ENCODE data around the gene PYURF.

DNA sequence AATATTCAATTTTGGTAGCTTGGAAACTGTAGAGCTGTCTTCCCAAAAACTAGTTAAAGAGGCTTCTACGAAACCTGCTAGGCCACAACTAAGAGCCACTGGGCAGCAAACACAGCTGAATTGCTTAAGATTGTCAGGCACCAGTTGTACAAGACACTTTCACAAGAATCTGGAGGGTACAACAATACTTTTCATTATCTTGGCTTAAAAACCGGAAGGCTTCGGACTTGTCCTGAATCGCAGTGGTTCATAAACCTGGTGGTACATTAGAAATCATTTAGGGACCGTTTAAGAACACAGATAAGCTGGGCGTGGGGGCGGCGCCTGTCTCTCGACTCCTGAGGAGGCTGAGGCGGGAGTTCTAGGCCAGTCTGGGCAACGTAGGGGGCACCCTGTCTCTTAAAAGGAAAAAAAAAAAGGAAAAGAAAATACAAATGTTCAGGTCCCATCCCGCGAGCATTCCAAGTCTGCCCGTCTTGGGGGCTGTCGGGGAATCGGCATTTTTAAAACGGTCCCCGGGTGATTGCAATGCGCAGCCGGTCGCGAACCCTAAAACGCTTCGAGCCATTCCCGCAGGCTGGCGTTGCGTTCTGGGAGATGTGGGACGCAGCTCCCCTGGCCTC, 763 bp downstream of the PYURF start:
- TF ChIP-seq, protein P1, sequence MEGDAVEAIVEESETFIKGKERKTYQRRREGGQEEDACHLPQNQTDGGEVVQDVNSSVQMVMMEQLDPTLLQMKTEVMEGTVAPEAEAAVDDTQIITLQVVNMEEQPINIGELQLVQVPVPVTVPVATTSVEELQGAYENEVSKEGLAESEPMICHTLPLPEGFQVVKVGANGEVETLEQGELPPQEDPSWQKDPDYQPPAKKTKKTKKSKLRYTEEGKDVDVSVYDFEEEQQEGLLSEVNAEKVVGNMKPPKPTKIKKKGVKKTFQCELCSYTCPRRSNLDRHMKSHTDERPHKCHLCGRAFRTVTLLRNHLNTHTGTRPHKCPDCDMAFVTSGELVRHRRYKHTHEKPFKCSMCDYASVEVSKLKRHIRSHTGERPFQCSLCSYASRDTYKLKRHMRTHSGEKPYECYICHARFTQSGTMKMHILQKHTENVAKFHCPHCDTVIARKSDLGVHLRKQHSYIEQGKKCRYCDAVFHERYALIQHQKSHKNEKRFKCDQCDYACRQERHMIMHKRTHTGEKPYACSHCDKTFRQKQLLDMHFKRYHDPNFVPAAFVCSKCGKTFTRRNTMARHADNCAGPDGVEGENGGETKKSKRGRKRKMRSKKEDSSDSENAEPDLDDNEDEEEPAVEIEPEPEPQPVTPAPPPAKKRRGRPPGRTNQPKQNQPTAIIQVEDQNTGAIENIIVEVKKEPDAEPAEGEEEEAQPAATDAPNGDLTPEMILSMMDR (conservative IDR thresholded peaks at IDR 0.05; ENCODE audit: low read depth, low read length), result no peak
- TF ChIP-seq EZH2 (IDR thresholded peaks at IDR 0.05; ENCODE audit: low read length, unreplicated experiment) (no peak), EZH2phosphoT487 (IDR thresholded peaks at IDR 0.05; ENCODE audit: borderline replicate concordance, low read length) (no peak)

Measured in PC-3 (cell line).